Measurements from ENCODE around the gene DNAL1. TPM values are rescaled to one million over a fixed set of nuclear protein-coding genes. Genes with fewer than 3 reads are reported as not detected.
"Not testable (repeated sequence)": the region's sequence is repeated elsewhere in the genome, so short reads cannot be mapped to it uniquely, and the experiment has no call there.

DNAL1 gene
- total and polyA plus RNA-seq, 2 experiments from 2014 or later = 5.9 to 16.7 TPM

- H4K20me1 ChIP-seq (ENCODE audit: insufficient read depth) = no peaks in the 10 kb centered on the region
- no peaks in the 10 kb centered on the region for H3F3A ChIP-seq (ENCODE audit: insufficient read depth)
- H3K9me3 ChIP-seq (ENCODE audit: low read depth) = no peaks in the 10 kb centered on the region
- no peaks in the 10 kb centered on the region for H3K36me3 ChIP-seq (ENCODE audit: low read depth)
- peak overlapping the region; percentile 56 for H3K9ac ChIP-seq
- WGBS, 2 experiments (ENCODE audit: low coverage in 1 of 2, low lambda C conversion rate in 2 of 2, missing lambda C conversion rate in 2 of 2) = 14 to 18% methylated on average over 43 to 44 of the region's 44 CpGs
- no peak overlapping the region for H3K27ac ChIP-seq
- in situ Hi-C loops (cut with MboI) = loop anchor here (10.0 kb wide), 1 partner anchor 129 kb away; no protein-coding TSS in a partner anchor
- no peaks in the 10 kb centered on the region for H3K27me3 ChIP-seq (replicated peaks; ENCODE audit: insufficient read depth)
- 0 out of 2 replicates have a peak, but pooled peaks cover 3% of the 10 kb centered on the region for H3K4me1 ChIP-seq (ENCODE audit: insufficient read depth)
- H3K4me2 ChIP-seq (ENCODE audit: unreplicated experiment) = peak overlapping the region; percentile 85
- no peaks in the 10 kb centered on the region for H3K79me2 ChIP-seq (ENCODE audit: insufficient read depth)
- TF ChIP-seq EZH2 (IDR thresholded peaks at IDR 0.05; ENCODE audit: insufficient read depth, poor library complexity, severe bottlenecking) = no peak
- no peak for TF ChIP-seq EZH2phosphoT487 (IDR thresholded peaks at IDR 0.05; ENCODE audit: insufficient read depth, low read depth)
- H3K9me2 ChIP-seq (ENCODE audit: insufficient read depth) = no peaks in the 10 kb centered on the region
- peak; percentile 81 for DNase-seq
- peak overlapping the region; percentile 70 for H3K4me3 ChIP-seq
- peak overlapping the region; percentile 97 for H2AFZ ChIP-seq
Measured at GRCh38 chr14:73633116-73634010, 11.4 kb upstream of the DNAL1 start.

GRCh38 chr14:73634011-73634833 is 10.6 kb upstream of the DNAL1 start:
- Histone ChIP-seq H3K4me2 (ENCODE audit: unreplicated experiment) (peak overlapping the region; percentile 85), H3K79me2 (ENCODE audit: insufficient read depth) (no peaks in the 10 kb centered on the region), H2AFZ (peak overlapping the region; percentile 97), H3K9me3 (ENCODE audit: low read depth) (no peaks in the 10 kb centered on the region), H3F3A (ENCODE audit: insufficient read depth) (peaks cover 7% of the 10 kb centered on the region; the same call in 1 of the 2 replicates), H4K20me1 (ENCODE audit: insufficient read depth) (no peaks in the 10 kb centered on the region), H3K36me3 (ENCODE audit: low read depth) (no peaks in the 10 kb centered on the region), H3K4me1 (ENCODE audit: insufficient read depth) (peaks cover 6% of the 10 kb centered on the region), H3K9ac (peak overlapping the region; percentile 56), H3K9me2 (ENCODE audit: insufficient read depth) (no peaks in the 10 kb centered on the region), H3K27ac (no peak overlapping the region), H3K4me3 (peak overlapping the region; percentile 70), H3K27me3 (replicated peaks; ENCODE audit: insufficient read depth) (no peaks in the 10 kb centered on the region)
- 15% methylated on average over 49 to 51 of the region's 53 CpGs for WGBS, 2 experiments (ENCODE audit: low coverage in 1 of 2, low lambda C conversion rate in 2 of 2, missing lambda C conversion rate in 2 of 2)
- TF ChIP-seq EZH2phosphoT487 (IDR thresholded peaks at IDR 0.05; ENCODE audit: insufficient read depth, low read depth) (no peak), EZH2 (IDR thresholded peaks at IDR 0.05; ENCODE audit: insufficient read depth, poor library complexity, severe bottlenecking) (no peak)
- in situ Hi-C loops (cut with MboI) = loop anchor here (10.0 kb wide), 1 partner anchor 129 kb away; no protein-coding TSS in a partner anchor
- peak; percentile 28 for DNase-seq

- H3K36me3 ChIP-seq (ENCODE audit: low read depth); H3K9me3 ChIP-seq (ENCODE audit: low read depth); H3K27me3 ChIP-seq (replicated peaks; ENCODE audit: insufficient read depth); H3K9me2 ChIP-seq (ENCODE audit: insufficient read depth); DNase-seq; H3K9ac ChIP-seq; H4K20me1 ChIP-seq (ENCODE audit: insufficient read depth); H3K4me3 ChIP-seq; H3K79me2 ChIP-seq (ENCODE audit: insufficient read depth); H2AFZ ChIP-seq; H3K27ac ChIP-seq; H3K4me2 ChIP-seq (ENCODE audit: unreplicated experiment): not testable (repeated sequence)
- in situ Hi-C loops (cut with MboI) = loop anchor here (10.0 kb wide), 1 partner anchor 132 kb away; no protein-coding TSS in a partner anchor
- WGBS, 2 experiments (ENCODE audit: low coverage in 1 of 2, low lambda C conversion rate in 2 of 2, missing lambda C conversion rate in 2 of 2) = 65 to 70% methylated on average over 10 of the region's 10 CpGs
- Histone ChIP-seq H3K4me1 (ENCODE audit: insufficient read depth) (peaks cover 18% of the 10 kb centered on the region), H3F3A (ENCODE audit: insufficient read depth) (peaks cover 15% of the 10 kb centered on the region; the same call in 1 of the 2 replicates)
Measured at GRCh38 chr14:73636355-73636754, 8.4 kb upstream of the DNAL1 start.

- no peak overlapping the region for H3K9ac ChIP-seq
- no peak overlapping the region for H3K27ac ChIP-seq
- no peak for TF ChIP-seq EZH2phosphoT487 (IDR thresholded peaks at IDR 0.05; ENCODE audit: insufficient read depth, low read depth)
- TF ChIP-seq EZH2 (IDR thresholded peaks at IDR 0.05; ENCODE audit: insufficient read depth, poor library complexity, severe bottlenecking) = no peak
- H3K27me3 ChIP-seq (replicated peaks; ENCODE audit: insufficient read depth) = no peaks in the 10 kb centered on the region
- in situ Hi-C loops (cut with MboI) = loop anchor here (10.0 kb wide), 1 partner anchor 133 kb away; no protein-coding TSS in a partner anchor
- H3K4me1 ChIP-seq (ENCODE audit: insufficient read depth) = peaks cover 18% of the 10 kb centered on the region
- WGBS, 2 experiments (ENCODE audit: low coverage in 1 of 2, low lambda C conversion rate in 2 of 2, missing lambda C conversion rate in 2 of 2) = 88% methylated on average over 5 of the region's 5 CpGs
- H3K9me2 ChIP-seq (ENCODE audit: insufficient read depth) = no peaks in the 10 kb centered on the region
- H4K20me1 ChIP-seq (ENCODE audit: insufficient read depth) = no peaks in the 10 kb centered on the region
- H3K4me2 ChIP-seq (ENCODE audit: unreplicated experiment) = no peak overlapping the region
- no peak overlapping the region for H2AFZ ChIP-seq
- H3F3A ChIP-seq (ENCODE audit: insufficient read depth) = peaks cover 15% of the 10 kb centered on the region; the same call in 1 of the 2 replicates
- DNase-seq = no peak
- H3K4me3 ChIP-seq = no peak overlapping the region
- no peaks in the 10 kb centered on the region for H3K79me2 ChIP-seq (ENCODE audit: insufficient read depth)
- no peaks in the 10 kb centered on the region for H3K36me3 ChIP-seq (ENCODE audit: low read depth)
- no peaks in the 10 kb centered on the region for H3K9me3 ChIP-seq (ENCODE audit: low read depth)
Measured at GRCh38 chr14:73637830-73638229, 7.0 kb upstream of the DNAL1 start.
